Stimulated activated CD4-positive, alpha-beta T cell treated with anti-CD3 and anti-CD28 coated beads, Interleukin-15, amount 100 ng/mL, for 1 hour (primary cell): Measurements from ENCODE around the gene PERM1.

Experiments used
- DNase-seq, 2 donors: peaks; one replicate each; pipeline ENCODE4 v3.0.0-alpha.2; 2020; ENCODE audit warnings: low read depth in 1 of 2, low spot score in 1 of 2

Gene PERM1

GRCh38 chr1:936348-937264, 45.3 kb downstream of the PERM1 start:
- no peak for DNase-seq

GRCh38 chr1:935751-936231, 46.1 kb downstream of the PERM1 start:
- DNase-seq, result no peak

- DNase-seq, result no peak
These were observed 46.7 kb downstream of the PERM1 start for GRCh38 chr1:934991-935750.

GRCh38 chr1:933603-933940, 48.3 kb downstream of the PERM1 start:
- no peak for DNase-seq

- DNase-seq, result no peak
These were observed 48.9 kb downstream of the PERM1 start for GRCh38 chr1:932776-933602.

- DNase-seq, result no peak
These were observed 49.8 kb downstream of the PERM1 start for GRCh38 chr1:932173-932510.

GRCh38 chr1:931380-932172, 50.3 kb downstream of the PERM1 start:
- DNase-seq, result no peak

- DNase-seq, result no peak
These were observed 51.2 kb downstream of the PERM1 start for GRCh38 chr1:930633-931138.

- DNase-seq, result no peak
These were observed 51.9 kb downstream of the PERM1 start for GRCh38 chr1:929712-930632.

- no peak for DNase-seq
These were observed 52.9 kb downstream of the PERM1 start for GRCh38 chr1:928825-929661.

GRCh38 chr1:927748-928147, 54.1 kb downstream of the PERM1 start:
- no peak for DNase-seq

GRCh38 chr1:927234-927633, 54.7 kb downstream of the PERM1 start:
- no peak for DNase-seq

- no peak for DNase-seq
These were observed 56.1 kb downstream of the PERM1 start for GRCh38 chr1:925561-926421.
